ENCODE results near the gene KCNJ5.

DNA sequence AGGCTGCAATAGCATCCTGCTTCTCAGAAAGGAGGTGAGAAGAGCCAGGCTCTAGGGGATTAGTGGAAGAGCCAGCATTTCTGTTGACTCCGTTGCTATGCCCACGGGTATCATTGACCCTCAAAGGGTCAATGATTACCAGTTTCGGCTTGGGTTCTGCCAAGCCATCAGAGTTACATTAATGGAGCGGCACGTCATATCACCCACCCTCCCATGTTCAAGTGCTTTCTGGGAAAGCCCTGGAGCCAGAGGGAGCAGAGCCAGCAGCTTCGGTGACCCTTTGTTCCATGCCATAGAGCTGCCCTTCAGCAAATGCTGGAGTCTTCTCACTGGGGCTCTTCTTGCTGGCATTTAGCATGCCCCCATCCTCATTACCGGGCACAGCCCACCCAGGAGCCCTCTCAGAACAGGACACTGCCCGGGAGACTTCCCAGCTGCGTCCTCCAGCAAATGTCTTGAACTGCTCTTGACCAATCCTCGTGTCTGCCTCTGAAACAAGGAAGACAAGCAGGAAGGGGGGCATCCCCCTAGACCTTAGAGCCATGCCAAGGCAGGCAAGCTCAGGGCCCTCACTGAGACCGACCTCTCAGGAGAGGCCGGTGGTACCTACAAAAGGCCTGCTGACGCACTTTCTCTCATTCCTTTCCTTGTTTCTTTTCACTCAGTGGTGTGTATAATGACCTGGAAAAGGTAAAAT is 38.7 kb upstream of the KCNJ5 start:
- TF ChIP-seq POLR2AphosphoS5 (IDR thresholded peaks at IDR 0.05; ENCODE audit: insufficient read depth in 1 of 2, low read depth in 1 of 2) (no peak), POLR2A (IDR thresholded peaks at IDR 0.05) (no peak)
- TF ChIP-seq, protein P1, sequence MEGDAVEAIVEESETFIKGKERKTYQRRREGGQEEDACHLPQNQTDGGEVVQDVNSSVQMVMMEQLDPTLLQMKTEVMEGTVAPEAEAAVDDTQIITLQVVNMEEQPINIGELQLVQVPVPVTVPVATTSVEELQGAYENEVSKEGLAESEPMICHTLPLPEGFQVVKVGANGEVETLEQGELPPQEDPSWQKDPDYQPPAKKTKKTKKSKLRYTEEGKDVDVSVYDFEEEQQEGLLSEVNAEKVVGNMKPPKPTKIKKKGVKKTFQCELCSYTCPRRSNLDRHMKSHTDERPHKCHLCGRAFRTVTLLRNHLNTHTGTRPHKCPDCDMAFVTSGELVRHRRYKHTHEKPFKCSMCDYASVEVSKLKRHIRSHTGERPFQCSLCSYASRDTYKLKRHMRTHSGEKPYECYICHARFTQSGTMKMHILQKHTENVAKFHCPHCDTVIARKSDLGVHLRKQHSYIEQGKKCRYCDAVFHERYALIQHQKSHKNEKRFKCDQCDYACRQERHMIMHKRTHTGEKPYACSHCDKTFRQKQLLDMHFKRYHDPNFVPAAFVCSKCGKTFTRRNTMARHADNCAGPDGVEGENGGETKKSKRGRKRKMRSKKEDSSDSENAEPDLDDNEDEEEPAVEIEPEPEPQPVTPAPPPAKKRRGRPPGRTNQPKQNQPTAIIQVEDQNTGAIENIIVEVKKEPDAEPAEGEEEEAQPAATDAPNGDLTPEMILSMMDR (IDR thresholded peaks at IDR 0.05) = no peak

Measured in vagina (tissue), 2 donors.